NB4 (cell line): Measurements from ENCODE around the gene ATP5F1E.

Experiments
- CTCF ChIP-seq: IDR thresholded peaks from one replicate; pipeline ENCODE4 v1.5.1; 2012; ENCODE audit warnings: low read depth, low read length
- MAX ChIP-seq: IDR thresholded peaks from 2 replicates; pipeline ENCODE4 v1.6.1; 2011; ENCODE audit warnings: low read depth, low read length
- POLR2A ChIP-seq: IDR thresholded peaks from 2 replicates; pipeline ENCODE4 v1.6.1; 2011; ENCODE audit warnings: mild to moderate bottlenecking; ENCODE audit not compliant: insufficient read length; ENCODE audit errors: extremely low read depth

GRCh38 chr20:59013959-59014608 lies 18.1 kb downstream of the ATP5F1E start:
- TF ChIP-seq CTCF (no peak), POLR2A (no peak), MAX (no peak)
